ENCODE measurements around the gene FBP1.

DNA sequence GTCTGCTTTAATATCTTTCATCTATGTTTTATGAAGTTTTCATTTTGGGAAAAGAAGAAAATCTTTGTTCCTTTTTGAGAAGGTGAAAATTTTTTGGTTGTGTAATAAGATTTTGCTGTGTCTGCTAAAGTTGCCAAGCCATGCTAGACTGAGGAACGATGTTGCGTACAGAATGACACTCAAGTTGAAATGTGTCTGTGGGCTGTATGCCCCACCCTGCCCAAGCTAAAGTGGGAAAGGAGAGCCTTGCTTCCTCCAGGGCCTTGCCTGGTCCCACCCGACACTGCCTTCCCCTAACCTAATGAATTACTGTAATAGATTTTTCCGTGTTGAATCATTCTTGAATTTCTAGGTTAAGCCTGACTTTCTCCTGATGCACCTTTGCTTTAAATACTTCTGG is 81.9 kb downstream of the FBP1 start:
- TF ChIP-seq, protein P1, sequence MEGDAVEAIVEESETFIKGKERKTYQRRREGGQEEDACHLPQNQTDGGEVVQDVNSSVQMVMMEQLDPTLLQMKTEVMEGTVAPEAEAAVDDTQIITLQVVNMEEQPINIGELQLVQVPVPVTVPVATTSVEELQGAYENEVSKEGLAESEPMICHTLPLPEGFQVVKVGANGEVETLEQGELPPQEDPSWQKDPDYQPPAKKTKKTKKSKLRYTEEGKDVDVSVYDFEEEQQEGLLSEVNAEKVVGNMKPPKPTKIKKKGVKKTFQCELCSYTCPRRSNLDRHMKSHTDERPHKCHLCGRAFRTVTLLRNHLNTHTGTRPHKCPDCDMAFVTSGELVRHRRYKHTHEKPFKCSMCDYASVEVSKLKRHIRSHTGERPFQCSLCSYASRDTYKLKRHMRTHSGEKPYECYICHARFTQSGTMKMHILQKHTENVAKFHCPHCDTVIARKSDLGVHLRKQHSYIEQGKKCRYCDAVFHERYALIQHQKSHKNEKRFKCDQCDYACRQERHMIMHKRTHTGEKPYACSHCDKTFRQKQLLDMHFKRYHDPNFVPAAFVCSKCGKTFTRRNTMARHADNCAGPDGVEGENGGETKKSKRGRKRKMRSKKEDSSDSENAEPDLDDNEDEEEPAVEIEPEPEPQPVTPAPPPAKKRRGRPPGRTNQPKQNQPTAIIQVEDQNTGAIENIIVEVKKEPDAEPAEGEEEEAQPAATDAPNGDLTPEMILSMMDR (IDR thresholded peaks at IDR 0.05; ENCODE audit: low read length): no peak
- TF ChIP-seq EZH2 (IDR thresholded peaks at IDR 0.05; ENCODE audit: borderline replicate concordance, low read length): no peak

Measured in OCI-LY1 (cell line).